Testis (tissue), 3 donors: Measurements from ENCODE around the gene MAP3K20. TPM values are rescaled to one million over a fixed set of nuclear protein-coding genes. Genes with fewer than 3 reads are reported as not detected.
"Not testable (repeated sequence)": the region's sequence is repeated elsewhere in the genome, so short reads cannot be mapped to it uniquely, and the experiment has no call there.

ENCODE experiments used
- DNase-seq: peaks from one replicate; pipeline ENCODE4 v3.0.0-alpha.2; 2019
- H3K27ac ChIP-seq, 2 donors: fragments of 200-600 bp; sonication (generic); one replicate each; pipeline ENCODE4 v1.5.1; 2019
- H3K27me3 ChIP-seq: fragments of 200-600 bp; sonication (generic); one replicate; pipeline ENCODE4 v1.5.1; 2019
- H3K36me3 ChIP-seq: fragments of 200-600 bp; sonication (generic); one replicate; pipeline ENCODE4 v1.5.1; 2017; ENCODE audit warnings: low read depth; ENCODE audit errors: missing control alignments
- H3K4me1 ChIP-seq: fragments of 200-600 bp; sonication (generic); one replicate; pipeline ENCODE4 v1.5.1; 2019
- H3K4me3 ChIP-seq, 2 donors: fragments of 200-600 bp; sonication (generic); one replicate each; pipeline ENCODE4 v1.5.1; 2017 to 2019
- H3K9me3 ChIP-seq: fragments of 200-600 bp; sonication (generic); one replicate; pipeline ENCODE4 v1.5.1; 2017
- CTCF ChIP-seq, 3 experiments: fragments of 450-650 bp in 2 of 3; fragments of 200-600 bp in 1 of 3; sonication (generic) in 1 of 3; IDR thresholded peaks; one replicate each; pipeline ENCODE4 v1.5.1; 2016 to 2019; ENCODE audit warnings: antibody characterized with exemption in 3 of 3, mild to moderate bottlenecking in 2 of 3, moderate library complexity in 1 of 3
- POLR2A ChIP-seq: fragments of 450-650 bp; IDR thresholded peaks from one replicate; pipeline ENCODE4 v1.6.1; 2017; ENCODE audit warnings: antibody characterized with exemption, mild to moderate bottlenecking, moderate library complexity
- WGBS, 2 donors: methylation state at CpG; one replicate each; pipeline ENCODE4 v1.1.5; 2018; 5-methylcytosine and 5-hydroxymethylcytosine counted together
- intact Hi-C: fragments of 100-400 bp; cut with DNase I; formaldehyde crosslinking; loops from one replicate; pipeline ENCODE4 v1.15.1; 2023; ENCODE audit warnings: low total_unique reads
- polyA plus RNA-seq: library from polyadenylated mRNA; stranded (reverse); fragments of 350-450 nt; fragmentation: Illumina TruSeq; extraction: RNeasy Lipid Tissue Mini Kit (QIAGEN cat#74804); gene quantifications from one replicate; pipeline ENCODE4 v1.2.3, GENCODE V29; 2014; ENCODE audit warnings: low read depth, low replicate concordance; ENCODE audit not compliant: insufficient read depth
- total RNA-seq, 2 donors: library from RNA; depleted of rRNA; stranded (reverse); fragments of >200 nt; gene quantifications; one replicate each; pipeline ENCODE4 v1.2.3, GENCODE V29; 2016

The MAP3K20 gene
- total and polyA plus RNA-seq, 3 donors from 2014 or later = 20.7 to 30.8 (median 25.3) TPM

DNA sequence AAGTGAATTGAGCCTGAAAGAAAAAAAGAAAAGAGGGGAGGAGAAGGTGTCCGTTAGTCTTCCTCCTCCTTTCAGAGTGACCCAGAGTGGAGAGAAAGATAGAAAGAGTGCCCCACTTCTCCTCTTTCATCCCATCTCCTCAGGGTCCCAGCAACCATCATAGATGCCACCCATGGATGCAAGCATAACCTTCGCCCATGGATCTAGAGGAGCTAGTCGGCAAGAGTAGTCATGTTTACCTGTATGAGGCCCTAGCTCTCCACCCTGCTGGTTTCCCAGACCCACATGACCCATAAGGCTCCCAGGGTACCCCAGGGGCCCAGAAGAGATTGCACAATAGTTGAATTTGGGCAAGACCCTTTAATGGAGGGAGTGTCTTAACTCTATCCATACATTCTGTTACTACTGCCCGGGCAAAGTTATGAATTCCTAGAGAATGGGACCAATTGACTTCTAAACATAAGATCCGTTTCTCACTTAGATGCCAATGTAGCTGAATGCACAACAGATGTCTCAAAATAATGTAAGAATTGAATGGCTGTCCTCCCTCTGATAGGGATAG, 223.0 kb downstream of the MAP3K20 start:
- no peak overlapping the region for H3K27ac ChIP-seq
- no peaks in the 10 kb centered on the region for H3K27me3 ChIP-seq
- H3K9me3 ChIP-seq = no peaks in the 10 kb centered on the region
- intact Hi-C loops = no loop called here
- H3K36me3 ChIP-seq = no peaks in the 10 kb centered on the region
- H3K4me3 ChIP-seq = no peak overlapping the region
- TF ChIP-seq CTCF (IDR thresholded peaks at IDR 0.05) = no peak
- TF ChIP-seq POLR2A = no peak
- H3K4me1 ChIP-seq = no peaks in the 10 kb centered on the region
- DNase-seq = no peak
- 84 to 94% methylated on average over 5 of the region's 5 CpGs for WGBS, 2 donors

DNA sequence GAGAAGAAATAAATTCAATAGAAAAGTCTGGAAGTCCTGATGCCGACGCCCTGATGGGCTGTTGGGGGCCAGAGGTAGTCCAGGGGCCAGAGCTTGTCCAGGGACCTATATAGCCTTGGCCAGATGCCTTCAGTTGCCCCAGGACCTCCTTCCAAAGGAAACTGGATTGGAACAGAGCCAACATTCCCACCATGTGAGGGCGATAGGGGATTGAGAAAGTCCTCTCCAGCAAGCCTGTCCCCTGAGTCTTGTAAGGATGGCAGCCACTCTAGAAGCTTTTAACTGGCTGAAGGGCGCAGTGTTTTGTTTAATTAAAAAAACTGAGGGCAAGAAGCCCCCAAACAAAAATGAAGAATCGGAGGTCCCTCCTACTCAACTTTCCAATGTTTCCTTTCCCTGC, 224.1 kb downstream of the MAP3K20 start:
- Histone ChIP-seq H3K36me3 (no peaks in the 10 kb centered on the region), H3K4me1 (no peaks in the 10 kb centered on the region), H3K27ac (no peak overlapping the region), H3K27me3 (no peaks in the 10 kb centered on the region), H3K9me3 (no peaks in the 10 kb centered on the region), H3K4me3 (no peak overlapping the region)
- 65 to 85% methylated on average over 5 of the region's 5 CpGs for WGBS, 2 donors
- TF ChIP-seq POLR2A = no peak
- TF ChIP-seq CTCF (IDR thresholded peaks at IDR 0.05) = no peak
- intact Hi-C loops = no loop called here
- no peak for DNase-seq

DNA sequence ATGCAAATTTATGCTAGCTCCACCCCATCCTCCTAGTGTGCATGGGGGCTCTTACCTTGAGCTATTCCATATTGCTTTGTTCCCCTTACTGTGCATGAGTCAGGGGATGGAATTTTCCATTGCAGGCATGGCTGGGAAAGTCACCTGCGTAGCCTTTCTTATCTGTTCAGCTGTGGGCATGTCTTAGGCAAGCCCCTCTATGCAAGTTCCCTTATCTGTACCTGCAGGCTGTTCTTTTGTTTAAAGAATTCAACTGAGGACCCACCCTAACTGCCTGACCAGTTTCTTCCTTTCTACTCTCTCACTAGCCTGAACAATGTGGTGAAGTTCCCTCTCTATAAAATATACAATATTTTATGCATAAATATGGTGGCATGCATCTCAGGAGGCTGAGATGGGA, 224.8 kb downstream of the MAP3K20 start:
- H3K27ac ChIP-seq = no peak overlapping the region
- intact Hi-C loops = no loop called here
- no peaks in the 10 kb centered on the region for H3K36me3 ChIP-seq
- no peaks in the 10 kb centered on the region for H3K9me3 ChIP-seq
- H3K4me3 ChIP-seq = no peak overlapping the region
- H3K4me1 ChIP-seq = no peaks in the 10 kb centered on the region
- no peaks in the 10 kb centered on the region for H3K27me3 ChIP-seq
- TF ChIP-seq CTCF (IDR thresholded peaks at IDR 0.05) = no peak
- no peak for TF ChIP-seq POLR2A
- WGBS, 2 donors = 86 to 90% methylated on average over 1 of the region's 1 CpG
- DNase-seq = no peak

DNA sequence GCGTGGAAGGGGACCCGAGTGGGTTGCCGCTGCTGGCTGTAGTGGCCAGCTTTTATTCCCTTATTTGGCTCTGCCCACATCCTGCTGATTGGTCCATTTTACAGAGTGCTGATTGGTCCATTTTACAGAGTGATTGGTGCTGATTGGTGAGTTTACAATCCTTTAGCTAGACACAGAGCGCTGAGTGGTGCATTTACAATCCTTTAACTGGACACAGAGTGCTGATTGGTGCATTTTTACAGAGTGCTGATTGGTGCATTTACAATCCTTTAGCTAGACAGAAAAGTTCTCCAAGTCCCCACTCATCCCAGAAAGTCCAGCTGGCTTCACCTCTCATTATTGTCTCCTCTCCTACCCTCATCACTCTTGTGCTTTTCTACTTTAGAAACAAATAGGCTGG, 225.9 kb downstream of the MAP3K20 start:
- H3K27me3 ChIP-seq, H3K27ac ChIP-seq, DNase-seq, H3K36me3 ChIP-seq, H3K4me1 ChIP-seq, H3K9me3 ChIP-seq, H3K4me3 ChIP-seq, intact Hi-C loops: not testable (repeated sequence)
- 91 to 96% methylated on average over 4 of the region's 4 CpGs for WGBS, 2 donors

- Histone ChIP-seq H3K4me3 (no peak overlapping the region), H3K27ac (no peak overlapping the region), H3K9me3 (no peaks in the 10 kb centered on the region), H3K4me1 (no peaks in the 10 kb centered on the region), H3K36me3 (no peaks in the 10 kb centered on the region), H3K27me3 (no peaks in the 10 kb centered on the region)
- DNase-seq = no peak
- intact Hi-C loops = no loop called here
- no peak for TF ChIP-seq CTCF (IDR thresholded peaks at IDR 0.05)
- TF ChIP-seq POLR2A = no peak
- 92% methylated on average over 2 of the region's 2 CpGs for WGBS, 2 donors
These were observed 229.7 kb downstream of the MAP3K20 start for GRCh38 chr2:173305303-173305702.
